DND-41 (cell line): ENCODE measurements around the gene CROT.

Source experiments
- EZH2 ChIP-seq: IDR thresholded peaks from 3 replicates; pipeline ENCODE4 v1.6.1; 2012; ENCODE audit warnings: borderline replicate concordance, low read depth, mild to moderate bottlenecking, moderate library complexity, low read length, inconsistent platforms; ENCODE audit not compliant: severe bottlenecking
- TF ChIP-seq, protein P1 (sequence below): IDR thresholded peaks from 2 replicates; pipeline ENCODE4 v1.5.1; 2012; ENCODE audit warnings: borderline replicate concordance, low read length, moderate library complexity, mild to moderate bottlenecking; ENCODE audit not compliant: poor library complexity, severe bottlenecking; ENCODE audit errors: extremely low read depth

DNA sequence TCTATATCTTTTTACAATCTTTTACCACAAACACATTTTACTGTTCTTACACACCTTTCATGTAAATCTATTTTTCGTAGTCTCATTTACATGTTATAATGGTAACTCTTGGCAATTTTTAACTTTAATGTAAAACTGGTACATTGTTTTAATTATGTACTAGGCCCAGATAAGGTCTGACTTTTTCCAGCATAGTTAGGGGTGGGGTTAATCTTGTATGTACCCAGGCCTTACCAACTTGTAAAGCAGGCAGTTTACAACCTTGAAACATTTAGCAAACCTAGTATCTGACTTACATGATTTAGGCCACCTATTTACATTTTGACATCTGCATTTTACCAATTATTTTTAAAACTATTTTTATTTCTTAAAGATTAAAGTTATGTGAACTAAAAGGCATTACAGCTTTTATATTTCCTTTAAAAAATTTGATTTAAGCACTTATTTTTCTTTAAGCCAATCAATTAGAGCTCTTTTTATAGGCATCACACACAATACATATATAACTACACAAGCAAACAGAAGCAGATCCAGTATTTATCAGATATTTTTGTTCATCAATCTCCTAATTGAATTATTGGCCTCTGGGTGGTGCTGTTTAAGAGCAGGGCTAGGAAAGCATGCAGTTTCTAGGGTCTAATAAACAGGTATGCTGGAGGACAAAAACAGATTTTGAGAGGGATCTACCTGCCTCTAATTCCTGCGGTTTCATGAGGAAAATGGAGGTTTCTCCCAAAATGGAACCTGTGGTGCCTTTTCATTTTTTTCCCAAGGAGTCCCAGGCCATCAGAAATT, 19.7 kb upstream of the CROT start:
- TF ChIP-seq, protein P1, sequence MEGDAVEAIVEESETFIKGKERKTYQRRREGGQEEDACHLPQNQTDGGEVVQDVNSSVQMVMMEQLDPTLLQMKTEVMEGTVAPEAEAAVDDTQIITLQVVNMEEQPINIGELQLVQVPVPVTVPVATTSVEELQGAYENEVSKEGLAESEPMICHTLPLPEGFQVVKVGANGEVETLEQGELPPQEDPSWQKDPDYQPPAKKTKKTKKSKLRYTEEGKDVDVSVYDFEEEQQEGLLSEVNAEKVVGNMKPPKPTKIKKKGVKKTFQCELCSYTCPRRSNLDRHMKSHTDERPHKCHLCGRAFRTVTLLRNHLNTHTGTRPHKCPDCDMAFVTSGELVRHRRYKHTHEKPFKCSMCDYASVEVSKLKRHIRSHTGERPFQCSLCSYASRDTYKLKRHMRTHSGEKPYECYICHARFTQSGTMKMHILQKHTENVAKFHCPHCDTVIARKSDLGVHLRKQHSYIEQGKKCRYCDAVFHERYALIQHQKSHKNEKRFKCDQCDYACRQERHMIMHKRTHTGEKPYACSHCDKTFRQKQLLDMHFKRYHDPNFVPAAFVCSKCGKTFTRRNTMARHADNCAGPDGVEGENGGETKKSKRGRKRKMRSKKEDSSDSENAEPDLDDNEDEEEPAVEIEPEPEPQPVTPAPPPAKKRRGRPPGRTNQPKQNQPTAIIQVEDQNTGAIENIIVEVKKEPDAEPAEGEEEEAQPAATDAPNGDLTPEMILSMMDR, result no peak
- TF ChIP-seq EZH2, result no peak
